ENCODE data around the gene UNC45B. TPM values are rescaled to one million over a fixed set of nuclear protein-coding genes. Genes with fewer than 3 reads are reported as not detected.

UNC45B gene
- total RNA-seq, 1 experiment from 2014 or later, result 0.22 TPM

- H3K27me3 Mint-ChIP-seq (ENCODE audit: low read depth), result peaks cover 12% of the 10 kb centered on the region
- H3T11ph ChIP-seq (ENCODE audit: low read length), result no peak overlapping the region
- no peak overlapping the region for H4K5ac ChIP-seq (ENCODE audit: insufficient read length, low read depth, low read length)
Observed at GRCh38 chr17:35212668-35213067, 65.1 kb downstream of the UNC45B start.

More at GRCh38 chr17:35212668-35213067, 65.1 kb downstream of the UNC45B start:
- no peak overlapping the region for H2AFZ ChIP-seq (ENCODE audit: low read length)
- H3K27ac Mint-ChIP-seq, result peak overlapping the region in 1 of 3 experiments; percentile 8; a peak in 1 of 7 replicates
- no peaks in the 10 kb centered on the region for H3K9me3 Mint-ChIP-seq
- no peak overlapping the region for H4K8ac ChIP-seq (replicated peaks; ENCODE audit: insufficient read length, low read depth, low read length)
- no peak overlapping the region for H3K18ac ChIP-seq (ENCODE audit: insufficient read length, low read depth, low read length)
- TF ChIP-seq CTCF (conservative IDR thresholded peaks at IDR 0.05), result no peak
- no peak overlapping the region for H2BK12ac ChIP-seq (ENCODE audit: insufficient read length, low read depth, low read length)
- H4K91ac ChIP-seq (ENCODE audit: insufficient read length, low read depth, low read length), result no peak overlapping the region
- H2BK15ac ChIP-seq (ENCODE audit: low read depth, low read length), result no peak overlapping the region
- peaks cover 5 to 6% of the 10 kb centered on the region in 2 experiments; a peak in 3 of 4 replicates for H3K4me1 Mint-ChIP-seq
- no peak overlapping the region for H3K23ac ChIP-seq (ENCODE audit: insufficient read length, low read depth, low read length)
- no peak overlapping the region for H3K14ac ChIP-seq (ENCODE audit: insufficient read depth, low read length)
- WGBS (ENCODE audit: extremely low coverage, insufficient read length, low lambda C conversion rate), result no CpG with 5 or more reads among the region's 4 CpGs
- H3K9me3 ChIP-seq (ENCODE audit: control insufficient read depth, low read depth, low read length), result no peaks in the 10 kb centered on the region
- no peak overlapping the region for H2BK5ac ChIP-seq (ENCODE audit: insufficient read length, low read length)
- no peaks in the 10 kb centered on the region for H3K36me3 Mint-ChIP-seq (ENCODE audit: insufficient read depth in 1 of 3, low read depth in 3 of 3)
- H3K9ac ChIP-seq (ENCODE audit: extremely low read depth, insufficient read length, low read length), result no peak overlapping the region
- H4K20me1 ChIP-seq (ENCODE audit: control insufficient read depth, insufficient read depth, insufficient read length), result no peaks in the 10 kb centered on the region
- H3K27ac ChIP-seq (ENCODE audit: insufficient read length, low read depth, low read length), result no peak overlapping the region
- no peak overlapping the region for H3K56ac ChIP-seq (ENCODE audit: insufficient read length, low read depth, low read length)
- H3K4me2 ChIP-seq (ENCODE audit: insufficient read depth, insufficient read length, low read length), result no peak overlapping the region
- H2AK5ac ChIP-seq (ENCODE audit: insufficient read length, low read length), result no peak overlapping the region
- H3K23me2 ChIP-seq (ENCODE audit: insufficient read length, low read depth, low read length, poor library complexity, severe bottlenecking), result no peaks in the 10 kb centered on the region
- H3K4ac ChIP-seq (ENCODE audit: low read depth, low read length), result no peak overlapping the region
- no peaks in the 10 kb centered on the region for H3K4me1 ChIP-seq (ENCODE audit: insufficient read depth, low read length)
- H3K79me2 ChIP-seq (ENCODE audit: insufficient read depth, low read length), result no peaks in the 10 kb centered on the region
- no peak for DNase-seq
- H2BK120ac ChIP-seq (ENCODE audit: low read depth, low read length, poor library complexity, severe bottlenecking), result no peak overlapping the region
- no peak overlapping the region for H3K4me3 Mint-ChIP-seq
- H3K27me3 ChIP-seq (ENCODE audit: insufficient read depth, low read length), result no peaks in the 10 kb centered on the region
- no peaks in the 10 kb centered on the region for H3K79me1 ChIP-seq (ENCODE audit: insufficient read depth, low read depth, low read length, poor library complexity, severe bottlenecking)
- H2BK20ac ChIP-seq (ENCODE audit: low read depth, low read length, poor library complexity, severe bottlenecking), result no peak overlapping the region

All from H9 (cell line).